K562 (cell line): ENCODE measurements around the gene LSM4. TPM values are rescaled to one million over a fixed set of nuclear protein-coding genes. Genes with fewer than 3 reads are reported as not detected.
A peak's percentile ranks its signal among the peaks of the same experiment; 100 is the strongest.

ENCODE experiments used
- CBFB ChIP-seq: sonication (generic); formaldehyde crosslinking; IDR thresholded peaks from 2 replicates; pipeline ENCODE4 v1.4.0; 2020; ENCODE audit warnings: mild to moderate bottlenecking, missing genetic modification reagents
- EHMT2 ChIP-seq: fragments of 450-650 bp; IDR thresholded peaks from 2 replicates; pipeline ENCODE4 v1.6.1; 2018; ENCODE audit warnings: antibody characterized with exemption
- HNRNPL ChIP-seq: fragments of 200-400 bp; formaldehyde crosslinking; IDR thresholded peaks from 2 replicates; pipeline ENCODE4 v1.6.1; 2017; ENCODE audit warnings: low read depth, mild to moderate bottlenecking, low read length
- PHF21A ChIP-seq: fragments of 450-650 bp; IDR thresholded peaks from 2 replicates; pipeline ENCODE4 v1.6.1; 2017; ENCODE audit warnings: low read depth, borderline replicate concordance
- POLR2G ChIP-seq: fragments of 200-400 bp; formaldehyde crosslinking; IDR thresholded peaks from 2 replicates; pipeline ENCODE4 v1.6.1; 2017; ENCODE audit warnings: low read depth, mild to moderate bottlenecking, antibody characterized with exemption, low read length, moderate library complexity
- POLR2H ChIP-seq: IDR thresholded peaks from 2 replicates; pipeline ENCODE4 v1.6.1; 2016; ENCODE audit warnings: missing genetic modification characterization, low read depth, mild to moderate bottlenecking, control low read depth, missing compliant biosample characterization, moderate library complexity
- SP2 ChIP-seq: IDR thresholded peaks from 2 replicates; pipeline ENCODE4 v1.6.1; 2011; ENCODE audit warnings: mild to moderate bottlenecking, low read depth, low read length, moderate library complexity; ENCODE audit not compliant: poor library complexity, severe bottlenecking; ENCODE audit errors: extremely low read depth
- SRSF9 ChIP-seq: fragments of 200-400 bp; formaldehyde crosslinking; IDR thresholded peaks from 2 replicates; pipeline ENCODE4 v1.6.1; 2017; ENCODE audit warnings: low read depth, low read length, borderline replicate concordance
- TAL1 ChIP-seq: fragments of 450-650 bp; IDR thresholded peaks from 2 replicates; pipeline ENCODE4 v1.6.1; 2016; ENCODE audit warnings: mild to moderate bottlenecking
- TGIF2 ChIP-seq: sonication (generic); formaldehyde crosslinking; IDR thresholded peaks from 2 replicates; pipeline ENCODE4 v1.8.1; 2022; ENCODE audit warnings: mild to moderate bottlenecking, missing genetic modification reagents, moderate library complexity
- ZNF431 ChIP-seq: sonication (generic); formaldehyde crosslinking; IDR thresholded peaks from 2 replicates; pipeline ENCODE4 v1.8.0; 2022; ENCODE audit warnings: mild to moderate bottlenecking, missing genetic modification reagents
- ZNF507 ChIP-seq: conservative IDR thresholded peaks from 2 replicates; pipeline ENCODE4 v1.6.1; 2017; ENCODE audit warnings: missing genetic modification characterization, missing compliant biosample characterization
- ZNF695 ChIP-seq: fragments of 450-650 bp; formaldehyde crosslinking; IDR thresholded peaks from 2 replicates; pipeline ENCODE4 v1.4.0; 2020; ENCODE audit warnings: mild to moderate bottlenecking, moderate library complexity
- ZNF717 ChIP-seq: fragments of 250-450 bp; sonication (Bioruptor Pico); IDR thresholded peaks from 2 replicates; pipeline ENCODE4 v1.5.0; 2021
- polyA plus RNA-seq, 8 experiments: library from polyadenylated mRNA; depleted of rRNA in 4 of 8; stranded (reverse) in 5 of 8; unstranded in 3 of 8; fragments of >200 nt; fragmentation: Nextera tagmentation in 2 of 8; fragmentation: Illumina TruSeq in 1 of 8; extraction: Ambion mirVana in 2 of 8; extraction: Trizol in 1 of 8; gene quantifications; 2 replicates each; pipeline versions ENCODE4 v1.2.1 to v1.2.3, GENCODE V29; 2011 to 2014; ENCODE audit warnings: inconsistent platforms in 1 of 8, missing spikeins in 1 of 8
- total RNA-seq, 7 experiments: library from RNA; depleted of rRNA in 6 of 7; stranded (reverse); fragments of >200 nt in 6 of 7; fragmentation: Illumina TruSeq in 2 of 7; extraction: Trizol in 2 of 7; gene quantifications; 2 replicates each; pipeline versions ENCODE4 v1.2.1 to v1.2.3, GENCODE V29; 2011 to 2021; ENCODE audit warnings: low replicate concordance in 1 of 7
- TF ChIP-seq, protein P1 (sequence below): sonication (generic); formaldehyde crosslinking; IDR thresholded peaks from 2 replicates; pipeline ENCODE4 v1.8.0; 2022; ENCODE audit warnings: missing genetic modification reagents, mild to moderate bottlenecking, borderline replicate concordance
- TF ChIP-seq, protein P2 (sequence below): sonication (generic); formaldehyde crosslinking; IDR thresholded peaks from 2 replicates; pipeline ENCODE4 v1.8.0; 2022; ENCODE audit warnings: mild to moderate bottlenecking, low read depth, missing genetic modification reagents
- TF ChIP-seq, protein P3 (sequence below): fragments of 450-650 bp; IDR thresholded peaks from 2 replicates; pipeline ENCODE4 v1.6.1; 2016; ENCODE audit warnings: low read depth

The LSM4 gene
- total and polyA plus RNA-seq, 9 of the 15 experiments (the other 6 are each of a cell fraction or from before 2014, with no cell fraction given), result 11.9 to 763 (median 202) TPM

DNA sequence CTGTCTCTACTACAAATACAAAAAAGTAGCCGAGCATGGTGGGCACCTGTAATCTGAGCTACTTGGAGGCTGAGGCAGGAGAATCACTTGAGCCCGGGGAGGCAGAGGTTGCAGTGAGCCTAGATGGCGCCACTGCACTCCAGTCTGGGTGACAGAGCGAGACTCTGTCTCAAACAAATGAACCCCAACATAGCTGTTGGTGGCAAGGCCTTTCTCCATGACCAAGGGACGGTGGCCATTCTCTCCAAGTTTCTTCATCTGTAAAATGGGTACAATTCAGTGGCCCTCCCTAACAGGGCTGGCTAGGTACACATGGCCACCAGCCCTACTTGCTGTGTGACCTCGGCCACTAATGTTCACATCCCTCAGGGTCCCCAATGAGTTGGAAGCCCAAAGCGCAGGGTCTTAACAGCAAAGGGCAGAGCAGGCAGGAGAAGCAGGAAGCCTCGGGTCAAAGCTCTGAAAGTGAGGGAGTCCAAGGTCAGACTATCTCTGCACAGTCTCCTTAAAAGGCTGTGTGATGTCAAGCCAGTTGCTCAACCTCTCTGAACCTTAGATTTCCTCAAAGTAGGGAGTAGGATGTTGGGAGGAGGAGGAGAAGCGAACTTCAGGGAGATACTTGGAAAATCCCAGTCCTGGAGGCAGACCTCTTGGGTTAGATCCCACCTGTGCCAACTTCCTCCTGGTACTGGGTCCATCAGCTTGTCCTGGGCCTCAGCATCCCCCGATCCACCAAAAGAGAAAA lies 44.2 kb downstream of the LSM4 start (continued):
- TF ChIP-seq, protein P1, sequence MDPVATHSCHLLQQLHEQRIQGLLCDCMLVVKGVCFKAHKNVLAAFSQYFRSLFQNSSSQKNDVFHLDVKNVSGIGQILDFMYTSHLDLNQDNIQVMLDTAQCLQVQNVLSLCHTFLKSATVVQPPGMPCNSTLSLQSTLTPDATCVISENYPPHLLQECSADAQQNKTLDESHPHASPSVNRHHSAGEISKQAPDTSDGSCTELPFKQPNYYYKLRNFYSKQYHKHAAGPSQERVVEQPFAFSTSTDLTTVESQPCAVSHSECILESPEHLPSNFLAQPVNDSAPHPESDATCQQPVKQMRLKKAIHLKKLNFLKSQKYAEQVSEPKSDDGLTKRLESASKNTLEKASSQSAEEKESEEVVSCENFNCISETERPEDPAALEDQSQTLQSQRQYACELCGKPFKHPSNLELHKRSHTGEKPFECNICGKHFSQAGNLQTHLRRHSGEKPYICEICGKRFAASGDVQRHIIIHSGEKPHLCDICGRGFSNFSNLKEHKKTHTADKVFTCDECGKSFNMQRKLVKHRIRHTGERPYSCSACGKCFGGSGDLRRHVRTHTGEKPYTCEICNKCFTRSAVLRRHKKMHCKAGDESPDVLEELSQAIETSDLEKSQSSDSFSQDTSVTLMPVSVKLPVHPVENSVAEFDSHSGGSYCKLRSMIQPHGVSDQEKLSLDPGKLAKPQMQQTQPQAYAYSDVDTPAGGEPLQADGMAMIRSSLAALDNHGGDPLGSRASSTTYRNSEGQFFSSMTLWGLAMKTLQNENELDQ (CRISPR knock-in tag), result no peak
- TF ChIP-seq ZNF717 (0 out of 2 replicates have a peak, but pooled peaks have one; percentile 47), PHF21A (no peak), HNRNPL (no peak), SRSF9 (no peak), TAL1 (no peak), ZNF695 (CRISPR knock-in tag) (no peak), TGIF2 (CRISPR knock-in tag) (no peak), POLR2H (tag) (no peak), EHMT2 (no peak), ZNF431 (CRISPR knock-in tag) (peak; percentile 32; the same call in 1 of the 2 replicates), SP2 (no peak), POLR2G (peak; percentile 55), ZNF507 (tag) (no peak), CBFB (peak; percentile 70; the same call in 1 of the 2 replicates)
- TF ChIP-seq, protein P2, sequence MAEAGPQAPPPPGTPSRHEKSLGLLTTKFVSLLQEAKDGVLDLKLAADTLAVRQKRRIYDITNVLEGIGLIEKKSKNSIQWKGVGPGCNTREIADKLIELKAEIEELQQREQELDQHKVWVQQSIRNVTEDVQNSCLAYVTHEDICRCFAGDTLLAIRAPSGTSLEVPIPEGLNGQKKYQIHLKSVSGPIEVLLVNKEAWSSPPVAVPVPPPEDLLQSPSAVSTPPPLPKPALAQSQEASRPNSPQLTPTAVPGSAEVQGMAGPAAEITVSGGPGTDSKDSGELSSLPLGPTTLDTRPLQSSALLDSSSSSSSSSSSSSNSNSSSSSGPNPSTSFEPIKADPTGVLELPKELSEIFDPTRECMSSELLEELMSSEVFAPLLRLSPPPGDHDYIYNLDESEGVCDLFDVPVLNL (CRISPR knock-in tag), result 0 out of 2 replicates have a peak, but pooled peaks have one; percentile 31
- TF ChIP-seq, protein P3, sequence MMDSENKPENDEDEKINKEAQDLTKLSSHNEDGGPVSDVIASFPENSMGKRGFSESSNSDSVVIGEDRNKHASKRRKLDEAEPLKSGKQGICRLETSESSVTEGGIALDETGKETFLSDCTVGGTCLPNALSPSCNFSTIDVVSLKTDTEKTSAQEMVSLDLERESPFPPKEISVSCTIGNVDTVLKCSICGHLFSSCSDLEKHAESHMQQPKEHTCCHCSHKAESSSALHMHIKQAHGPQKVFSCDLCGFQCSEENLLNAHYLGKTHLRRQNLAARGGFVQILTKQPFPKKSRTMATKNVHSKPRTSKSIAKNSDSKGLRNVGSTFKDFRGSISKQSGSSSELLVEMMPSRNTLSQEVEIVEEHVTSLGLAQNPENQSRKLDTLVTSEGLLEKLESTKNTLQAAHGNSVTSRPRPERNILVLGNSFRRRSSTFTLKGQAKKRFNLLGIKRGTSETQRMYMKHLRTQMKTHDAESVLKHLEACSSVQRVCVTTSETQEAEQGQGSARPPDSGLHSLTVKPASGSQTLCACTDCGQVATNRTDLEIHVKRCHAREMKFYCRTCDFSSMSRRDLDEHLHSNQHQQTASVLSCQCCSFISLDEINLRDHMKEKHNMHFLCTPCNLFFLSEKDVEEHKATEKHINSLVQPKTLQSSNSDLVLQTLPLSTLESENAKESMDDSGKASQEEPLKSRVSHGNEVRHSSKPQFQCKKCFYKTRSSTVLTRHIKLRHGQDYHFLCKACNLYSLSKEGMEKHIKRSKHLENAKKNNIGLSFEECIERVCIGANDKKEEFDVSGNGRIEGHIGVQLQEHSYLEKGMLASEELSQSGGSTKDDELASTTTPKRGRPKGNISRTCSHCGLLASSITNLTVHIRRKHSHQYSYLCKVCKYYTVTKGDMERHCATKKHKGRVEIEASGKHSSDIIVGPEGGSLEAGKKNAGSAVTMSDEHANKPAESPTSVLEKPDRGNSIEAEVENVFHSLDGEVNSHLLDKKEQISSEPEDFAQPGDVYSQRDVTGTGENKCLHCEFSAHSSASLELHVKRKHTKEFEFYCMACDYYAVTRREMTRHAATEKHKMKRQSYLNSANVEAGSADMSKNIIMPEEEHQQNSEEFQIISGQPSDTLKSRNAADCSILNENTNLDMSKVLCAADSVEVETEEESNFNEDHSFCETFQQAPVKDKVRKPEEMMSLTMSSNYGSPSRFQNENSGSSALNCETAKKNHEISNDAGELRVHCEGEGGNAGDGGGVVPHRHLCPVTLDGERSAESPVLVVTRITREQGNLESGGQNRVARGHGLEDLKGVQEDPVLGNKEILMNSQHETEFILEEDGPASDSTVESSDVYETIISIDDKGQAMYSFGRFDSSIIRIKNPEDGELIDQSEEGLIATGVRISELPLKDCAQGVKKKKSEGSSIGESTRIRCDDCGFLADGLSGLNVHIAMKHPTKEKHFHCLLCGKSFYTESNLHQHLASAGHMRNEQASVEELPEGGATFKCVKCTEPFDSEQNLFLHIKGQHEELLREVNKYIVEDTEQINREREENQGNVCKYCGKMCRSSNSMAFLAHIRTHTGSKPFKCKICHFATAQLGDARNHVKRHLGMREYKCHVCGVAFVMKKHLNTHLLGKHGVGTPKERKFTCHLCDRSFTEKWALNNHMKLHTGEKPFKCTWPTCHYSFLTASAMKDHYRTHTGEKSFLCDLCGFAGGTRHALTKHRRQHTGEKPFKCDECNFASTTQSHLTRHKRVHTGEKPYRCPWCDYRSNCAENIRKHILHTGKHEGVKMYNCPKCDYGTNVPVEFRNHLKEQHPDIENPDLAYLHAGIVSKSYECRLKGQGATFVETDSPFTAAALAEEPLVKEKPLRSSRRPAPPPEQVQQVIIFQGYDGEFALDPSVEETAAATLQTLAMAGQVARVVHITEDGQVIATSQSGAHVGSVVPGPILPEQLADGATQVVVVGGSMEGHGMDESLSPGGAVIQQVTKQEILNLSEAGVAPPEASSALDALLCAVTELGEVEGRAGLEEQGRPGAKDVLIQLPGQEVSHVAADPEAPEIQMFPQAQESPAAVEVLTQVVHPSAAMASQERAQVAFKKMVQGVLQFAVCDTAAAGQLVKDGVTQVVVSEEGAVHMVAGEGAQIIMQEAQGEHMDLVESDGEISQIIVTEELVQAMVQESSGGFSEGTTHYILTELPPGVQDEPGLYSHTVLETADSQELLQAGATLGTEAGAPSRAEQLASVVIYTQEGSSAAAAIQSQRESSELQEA, result 0 out of 2 replicates have a peak, but pooled peaks have one; percentile 15
